SK-N-SH treated with all-trans-retinoic acid at 6 μM for 48 hours (cell line): Measurements from ENCODE around the gene FREM2.

Source experiments
- ATAC-seq: fragments of 200-7000 bp; cut with Tn5 transposase; 3 replicates; pipeline ENCODE4 v1.9.1; 2020; ENCODE audit warnings: mild to moderate bottlenecking, moderate library complexity
- CREB5 ChIP-seq: fragments of 250-450 bp; sonication (Bioruptor Pico); IDR thresholded peaks from 2 replicates; pipeline ENCODE4 v1.5.1; 2020; ENCODE audit warnings: low read depth, mild to moderate bottlenecking, moderate library complexity
- CSRNP3 ChIP-seq: fragments of 250-450 bp; sonication (Bioruptor Pico); IDR thresholded peaks from 2 replicates; pipeline ENCODE4 v1.5.1; 2021; ENCODE audit warnings: mild to moderate bottlenecking, moderate library complexity
- ESRRG ChIP-seq: fragments of 250-450 bp; sonication (Bioruptor Pico); IDR thresholded peaks from 2 replicates; pipeline ENCODE4 v1.6.1; 2021; ENCODE audit warnings: mild to moderate bottlenecking
- OSR1 ChIP-seq: fragments of 250-450 bp; sonication (Bioruptor Pico); IDR thresholded peaks from 2 replicates; pipeline ENCODE4 v1.8.0; 2022; ENCODE audit warnings: moderate library complexity, mild to moderate bottlenecking, inconsistent platforms
- POU6F1 ChIP-seq: fragments of 250-450 bp; sonication (Bioruptor Pico); IDR thresholded peaks from 2 replicates; pipeline ENCODE4 v1.8.0; 2021; ENCODE audit warnings: low read depth, mild to moderate bottlenecking, moderate library complexity, borderline replicate concordance
- SNAI2 ChIP-seq: fragments of 250-450 bp; sonication (Bioruptor Pico); IDR thresholded peaks from 2 replicates; pipeline ENCODE4 v1.5.0; 2020; ENCODE audit warnings: mild to moderate bottlenecking, moderate library complexity
- TCF4 ChIP-seq: fragments of 250-450 bp; sonication (Bioruptor Pico); IDR thresholded peaks from 2 replicates; pipeline ENCODE4 v1.8.0; 2021; ENCODE audit warnings: mild to moderate bottlenecking, moderate library complexity, borderline replicate concordance
- ZC3H10 ChIP-seq: fragments of 250-450 bp; sonication (Bioruptor Pico); IDR thresholded peaks from 2 replicates; pipeline ENCODE4 v1.5.1; 2021; ENCODE audit warnings: mild to moderate bottlenecking, moderate library complexity
- ZFP3 ChIP-seq: fragments of 250-450 bp; sonication (Bioruptor Pico); IDR thresholded peaks from 2 replicates; pipeline ENCODE4 v1.5.0; 2020; ENCODE audit warnings: mild to moderate bottlenecking, moderate library complexity
- ZNF565 ChIP-seq: fragments of 450-650 bp; formaldehyde crosslinking; conservative IDR thresholded peaks from 2 replicates; pipeline ENCODE4 v1.5.0; 2020; ENCODE audit warnings: low read depth, mild to moderate bottlenecking, moderate library complexity
- ZNF70 ChIP-seq: fragments of 450-650 bp; formaldehyde crosslinking; IDR thresholded peaks from 2 replicates; pipeline ENCODE4 v1.5.0; 2020; ENCODE audit warnings: mild to moderate bottlenecking, moderate library complexity
- ZNF8 ChIP-seq: fragments of 450-650 bp; formaldehyde crosslinking; IDR thresholded peaks from 2 replicates; pipeline ENCODE4 v1.5.0; 2020; ENCODE audit warnings: mild to moderate bottlenecking, moderate library complexity
- TF ChIP-seq, protein P1 (sequence below): fragments of 250-450 bp; sonication (Bioruptor Pico); IDR thresholded peaks from 2 replicates; pipeline ENCODE4 v1.8.0; 2020; ENCODE audit warnings: mild to moderate bottlenecking, moderate library complexity, borderline replicate concordance
- TF ChIP-seq, protein P2 (sequence below): fragments of 250-450 bp; sonication (Bioruptor Pico); IDR thresholded peaks from 2 replicates; pipeline ENCODE4 v1.5.0; 2020; ENCODE audit warnings: mild to moderate bottlenecking, moderate library complexity

Gene FREM2, protein sequence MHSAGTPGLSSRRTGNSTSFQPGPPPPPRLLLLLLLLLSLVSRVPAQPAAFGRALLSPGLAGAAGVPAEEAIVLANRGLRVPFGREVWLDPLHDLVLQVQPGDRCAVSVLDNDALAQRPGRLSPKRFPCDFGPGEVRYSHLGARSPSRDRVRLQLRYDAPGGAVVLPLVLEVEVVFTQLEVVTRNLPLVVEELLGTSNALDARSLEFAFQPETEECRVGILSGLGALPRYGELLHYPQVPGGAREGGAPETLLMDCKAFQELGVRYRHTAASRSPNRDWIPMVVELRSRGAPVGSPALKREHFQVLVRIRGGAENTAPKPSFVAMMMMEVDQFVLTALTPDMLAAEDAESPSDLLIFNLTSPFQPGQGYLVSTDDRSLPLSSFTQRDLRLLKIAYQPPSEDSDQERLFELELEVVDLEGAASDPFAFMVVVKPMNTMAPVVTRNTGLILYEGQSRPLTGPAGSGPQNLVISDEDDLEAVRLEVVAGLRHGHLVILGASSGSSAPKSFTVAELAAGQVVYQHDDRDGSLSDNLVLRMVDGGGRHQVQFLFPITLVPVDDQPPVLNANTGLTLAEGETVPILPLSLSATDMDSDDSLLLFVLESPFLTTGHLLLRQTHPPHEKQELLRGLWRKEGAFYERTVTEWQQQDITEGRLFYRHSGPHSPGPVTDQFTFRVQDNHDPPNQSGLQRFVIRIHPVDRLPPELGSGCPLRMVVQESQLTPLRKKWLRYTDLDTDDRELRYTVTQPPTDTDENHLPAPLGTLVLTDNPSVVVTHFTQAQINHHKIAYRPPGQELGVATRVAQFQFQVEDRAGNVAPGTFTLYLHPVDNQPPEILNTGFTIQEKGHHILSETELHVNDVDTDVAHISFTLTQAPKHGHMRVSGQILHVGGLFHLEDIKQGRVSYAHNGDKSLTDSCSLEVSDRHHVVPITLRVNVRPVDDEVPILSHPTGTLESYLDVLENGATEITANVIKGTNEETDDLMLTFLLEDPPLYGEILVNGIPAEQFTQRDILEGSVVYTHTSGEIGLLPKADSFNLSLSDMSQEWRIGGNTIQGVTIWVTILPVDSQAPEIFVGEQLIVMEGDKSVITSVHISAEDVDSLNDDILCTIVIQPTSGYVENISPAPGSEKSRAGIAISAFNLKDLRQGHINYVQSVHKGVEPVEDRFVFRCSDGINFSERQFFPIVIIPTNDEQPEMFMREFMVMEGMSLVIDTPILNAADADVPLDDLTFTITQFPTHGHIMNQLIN (N-terminal part only)

GRCh38 chr13:38686577-38687245 lies at the start of gene FREM2:
TSS of gene FREM2 (plus strand) at chr13:38687077. CDS start at chr13:38687345, 268 bp downstream.
- no peak for TF ChIP-seq ZNF70 (CRISPR knock-in tag)
- ATAC-seq: peak; percentile 68

DNA sequence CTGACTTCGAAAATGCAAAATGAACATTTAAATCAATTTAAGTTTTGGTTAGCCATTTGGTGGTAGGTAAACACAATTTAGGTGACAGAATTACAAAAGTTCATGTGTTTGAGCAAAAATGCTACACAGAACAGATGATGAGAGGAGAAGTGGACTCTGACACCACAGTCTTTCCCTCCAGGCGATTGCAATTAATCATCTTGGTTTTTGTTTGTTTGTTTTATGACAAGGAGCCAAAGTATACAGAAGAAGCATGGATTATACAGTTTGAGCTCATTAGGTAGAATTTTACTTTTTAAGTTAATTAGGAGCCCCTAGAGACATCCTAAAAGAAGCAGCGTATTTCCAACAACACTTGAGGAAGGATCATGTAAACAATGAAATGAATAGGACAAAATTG lies 49.3 kb upstream of the FREM2 start:
- ATAC-seq: no peak
- no peak for TF ChIP-seq ESRRG (CRISPR knock-in tag)
- TF ChIP-seq CREB5 (CRISPR knock-in tag): no peak
- TF ChIP-seq ZFP3 (CRISPR knock-in tag): no peak
- no peak for TF ChIP-seq OSR1
- TF ChIP-seq CSRNP3 (CRISPR knock-in tag): no peak
- TF ChIP-seq ZNF8 (CRISPR knock-in tag): no peak
- TF ChIP-seq ZC3H10 (CRISPR knock-in tag): no peak
- TF ChIP-seq, protein P1, sequence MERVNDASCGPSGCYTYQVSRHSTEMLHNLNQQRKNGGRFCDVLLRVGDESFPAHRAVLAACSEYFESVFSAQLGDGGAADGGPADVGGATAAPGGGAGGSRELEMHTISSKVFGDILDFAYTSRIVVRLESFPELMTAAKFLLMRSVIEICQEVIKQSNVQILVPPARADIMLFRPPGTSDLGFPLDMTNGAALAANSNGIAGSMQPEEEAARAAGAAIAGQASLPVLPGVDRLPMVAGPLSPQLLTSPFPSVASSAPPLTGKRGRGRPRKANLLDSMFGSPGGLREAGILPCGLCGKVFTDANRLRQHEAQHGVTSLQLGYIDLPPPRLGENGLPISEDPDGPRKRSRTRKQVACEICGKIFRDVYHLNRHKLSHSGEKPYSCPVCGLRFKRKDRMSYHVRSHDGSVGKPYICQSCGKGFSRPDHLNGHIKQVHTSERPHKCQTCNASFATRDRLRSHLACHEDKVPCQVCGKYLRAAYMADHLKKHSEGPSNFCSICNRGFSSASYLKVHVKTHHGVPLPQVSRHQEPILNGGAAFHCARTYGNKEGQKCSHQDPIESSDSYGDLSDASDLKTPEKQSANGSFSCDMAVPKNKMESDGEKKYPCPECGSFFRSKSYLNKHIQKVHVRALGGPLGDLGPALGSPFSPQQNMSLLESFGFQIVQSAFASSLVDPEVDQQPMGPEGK (CRISPR knock-in tag): no peak
- no peak for TF ChIP-seq TCF4 (CRISPR knock-in tag)
- TF ChIP-seq ZNF565 (CRISPR knock-in tag): no peak
- no peak for TF ChIP-seq POU6F1 (CRISPR knock-in tag)
- no peak for TF ChIP-seq SNAI2 (CRISPR knock-in tag)
- TF ChIP-seq, protein P2, sequence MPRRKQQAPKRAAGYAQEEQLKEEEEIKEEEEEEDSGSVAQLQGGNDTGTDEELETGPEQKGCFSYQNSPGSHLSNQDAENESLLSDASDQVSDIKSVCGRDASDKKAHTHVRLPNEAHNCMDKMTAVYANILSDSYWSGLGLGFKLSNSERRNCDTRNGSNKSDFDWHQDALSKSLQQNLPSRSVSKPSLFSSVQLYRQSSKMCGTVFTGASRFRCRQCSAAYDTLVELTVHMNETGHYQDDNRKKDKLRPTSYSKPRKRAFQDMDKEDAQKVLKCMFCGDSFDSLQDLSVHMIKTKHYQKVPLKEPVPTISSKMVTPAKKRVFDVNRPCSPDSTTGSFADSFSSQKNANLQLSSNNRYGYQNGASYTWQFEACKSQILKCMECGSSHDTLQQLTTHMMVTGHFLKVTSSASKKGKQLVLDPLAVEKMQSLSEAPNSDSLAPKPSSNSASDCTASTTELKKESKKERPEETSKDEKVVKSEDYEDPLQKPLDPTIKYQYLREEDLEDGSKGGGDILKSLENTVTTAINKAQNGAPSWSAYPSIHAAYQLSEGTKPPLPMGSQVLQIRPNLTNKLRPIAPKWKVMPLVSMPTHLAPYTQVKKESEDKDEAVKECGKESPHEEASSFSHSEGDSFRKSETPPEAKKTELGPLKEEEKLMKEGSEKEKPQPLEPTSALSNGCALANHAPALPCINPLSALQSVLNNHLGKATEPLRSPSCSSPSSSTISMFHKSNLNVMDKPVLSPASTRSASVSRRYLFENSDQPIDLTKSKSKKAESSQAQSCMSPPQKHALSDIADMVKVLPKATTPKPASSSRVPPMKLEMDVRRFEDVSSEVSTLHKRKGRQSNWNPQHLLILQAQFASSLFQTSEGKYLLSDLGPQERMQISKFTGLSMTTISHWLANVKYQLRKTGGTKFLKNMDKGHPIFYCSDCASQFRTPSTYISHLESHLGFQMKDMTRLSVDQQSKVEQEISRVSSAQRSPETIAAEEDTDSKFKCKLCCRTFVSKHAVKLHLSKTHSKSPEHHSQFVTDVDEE (CRISPR knock-in tag): no peak
- TF ChIP-seq, all 23 proteins: peak for 0
